GM12874 (cell line): ENCODE measurements around the gene NFILZ.

Experiments
- TF ChIP-seq, protein P1 (sequence below): IDR thresholded peaks from 2 replicates; pipeline ENCODE4 v1.5.1; 2011; ENCODE audit warnings: low read depth, mild to moderate bottlenecking, control low read depth, low read length, moderate library complexity; ENCODE audit not compliant: insufficient read depth

NFILZ gene

DNA sequence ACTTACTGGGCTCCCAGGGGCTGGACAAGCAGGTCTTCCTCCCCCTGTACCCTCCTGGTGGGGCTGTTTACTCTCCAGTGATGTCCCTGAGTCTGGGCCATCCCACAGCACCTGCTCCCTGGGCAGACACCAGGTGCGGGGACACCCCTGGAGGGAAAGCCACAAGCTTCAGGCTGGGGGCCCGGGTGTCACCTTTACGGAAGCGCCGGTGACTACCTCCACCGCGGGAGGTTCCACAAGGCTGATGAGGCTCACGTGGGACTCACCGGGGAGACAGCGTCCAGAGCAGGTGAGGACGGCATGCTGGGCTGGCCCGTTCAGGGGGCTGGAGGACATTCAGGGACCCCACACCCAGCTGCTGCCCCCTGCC is 24.9 kb downstream of the NFILZ start:
- TF ChIP-seq, protein P1, sequence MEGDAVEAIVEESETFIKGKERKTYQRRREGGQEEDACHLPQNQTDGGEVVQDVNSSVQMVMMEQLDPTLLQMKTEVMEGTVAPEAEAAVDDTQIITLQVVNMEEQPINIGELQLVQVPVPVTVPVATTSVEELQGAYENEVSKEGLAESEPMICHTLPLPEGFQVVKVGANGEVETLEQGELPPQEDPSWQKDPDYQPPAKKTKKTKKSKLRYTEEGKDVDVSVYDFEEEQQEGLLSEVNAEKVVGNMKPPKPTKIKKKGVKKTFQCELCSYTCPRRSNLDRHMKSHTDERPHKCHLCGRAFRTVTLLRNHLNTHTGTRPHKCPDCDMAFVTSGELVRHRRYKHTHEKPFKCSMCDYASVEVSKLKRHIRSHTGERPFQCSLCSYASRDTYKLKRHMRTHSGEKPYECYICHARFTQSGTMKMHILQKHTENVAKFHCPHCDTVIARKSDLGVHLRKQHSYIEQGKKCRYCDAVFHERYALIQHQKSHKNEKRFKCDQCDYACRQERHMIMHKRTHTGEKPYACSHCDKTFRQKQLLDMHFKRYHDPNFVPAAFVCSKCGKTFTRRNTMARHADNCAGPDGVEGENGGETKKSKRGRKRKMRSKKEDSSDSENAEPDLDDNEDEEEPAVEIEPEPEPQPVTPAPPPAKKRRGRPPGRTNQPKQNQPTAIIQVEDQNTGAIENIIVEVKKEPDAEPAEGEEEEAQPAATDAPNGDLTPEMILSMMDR, result no peak

DNA sequence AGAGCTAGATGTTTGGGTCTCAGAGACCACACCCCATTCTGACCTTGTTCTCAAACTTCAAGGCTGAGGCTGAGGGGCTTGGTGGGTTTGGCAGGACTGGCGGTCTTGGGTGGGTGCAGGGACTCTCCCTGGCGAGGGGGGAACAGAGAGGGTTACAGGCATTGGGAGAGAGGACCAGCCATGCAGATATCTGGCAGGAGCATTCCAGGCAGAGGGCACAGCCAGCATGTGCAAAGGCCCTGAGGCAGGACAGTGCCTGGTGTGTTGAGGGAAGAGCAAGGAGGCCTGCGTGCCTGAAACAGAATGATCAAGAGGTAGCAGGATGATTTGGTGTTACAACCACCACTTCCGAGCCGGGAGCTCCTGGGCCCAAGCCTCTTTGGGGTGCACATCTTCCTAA is 27.4 kb downstream of the NFILZ start:
- TF ChIP-seq, protein P1, result no peak

DNA sequence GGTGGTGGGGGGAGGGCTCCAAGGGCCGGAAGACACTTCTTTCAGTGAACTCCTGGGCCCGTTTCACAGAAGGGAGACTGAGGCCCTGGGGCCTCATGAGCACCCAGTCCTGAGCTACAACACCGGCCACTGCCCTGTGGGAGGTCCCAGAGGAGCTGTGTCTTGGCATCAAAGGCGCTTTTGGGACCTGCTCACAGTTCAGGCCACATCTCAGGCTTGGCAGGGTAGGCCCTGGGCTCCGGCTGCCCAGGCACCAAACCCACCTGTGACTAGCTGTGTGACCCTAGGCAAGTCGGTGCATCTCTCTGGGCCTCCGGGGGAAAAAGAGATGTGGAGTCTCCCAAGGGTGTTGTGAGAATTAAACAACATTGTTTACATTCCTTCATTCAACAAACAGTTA is 29.5 kb downstream of the NFILZ start:
- TF ChIP-seq, protein P1, result no peak

DNA sequence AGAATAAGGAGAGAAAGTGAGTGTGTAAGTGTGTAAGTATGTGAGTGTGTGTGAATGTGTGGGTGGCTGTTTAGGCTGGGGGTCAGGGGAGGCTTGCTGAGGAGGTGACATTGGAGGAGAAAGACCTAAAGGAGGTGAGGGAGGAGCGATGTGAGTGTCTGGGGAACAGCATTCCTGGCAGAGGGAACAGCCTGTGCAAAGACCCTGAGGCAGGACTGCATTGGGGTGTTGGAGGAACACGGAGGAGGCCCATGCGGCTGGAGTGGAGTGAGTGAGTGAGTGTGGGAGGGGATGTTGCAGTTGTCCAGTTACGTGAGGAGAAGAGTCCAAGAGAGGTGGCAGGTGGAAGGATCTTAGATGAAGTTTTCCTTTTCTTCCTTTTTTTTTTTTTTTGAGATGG is 31.8 kb downstream of the NFILZ start:
- TF ChIP-seq, protein P1, result no peak

DNA sequence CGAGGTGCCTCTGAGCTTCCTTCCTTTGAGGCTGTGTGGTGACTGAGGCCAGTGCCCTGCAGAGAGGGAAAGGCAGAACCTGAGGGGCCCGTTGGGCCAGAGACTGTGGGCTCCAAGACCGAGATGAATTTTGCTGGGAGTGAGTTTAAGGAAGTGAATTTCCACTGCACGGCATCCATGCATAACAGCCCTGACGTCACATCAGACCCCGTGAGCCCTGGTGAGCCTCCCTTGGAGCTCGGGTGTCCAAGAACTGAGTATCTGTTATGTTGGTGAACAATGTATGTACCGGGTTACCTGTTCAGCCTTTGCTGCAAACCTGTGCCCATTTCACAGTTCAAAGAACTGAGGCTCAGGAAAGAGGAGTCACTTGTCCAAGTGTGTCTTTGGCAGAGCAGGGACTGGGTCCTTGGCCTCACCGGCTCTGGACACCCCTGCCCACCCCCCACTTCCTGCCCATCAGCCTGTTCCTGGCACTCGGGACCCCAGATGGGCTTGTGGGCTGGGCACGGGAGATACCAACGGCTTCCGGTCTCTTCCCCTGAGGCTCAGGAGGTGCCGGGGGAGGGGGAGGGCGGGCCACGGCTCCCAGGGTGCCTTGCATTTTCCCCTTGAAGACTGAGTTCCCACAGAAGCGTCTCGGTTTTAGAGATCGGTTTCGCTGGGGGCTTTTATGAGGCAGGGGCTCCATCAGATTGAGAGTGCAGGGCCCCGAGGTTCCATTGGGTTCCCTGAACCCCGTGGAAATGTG is 33.7 kb downstream of the NFILZ start:
- TF ChIP-seq, protein P1, result no peak

DNA sequence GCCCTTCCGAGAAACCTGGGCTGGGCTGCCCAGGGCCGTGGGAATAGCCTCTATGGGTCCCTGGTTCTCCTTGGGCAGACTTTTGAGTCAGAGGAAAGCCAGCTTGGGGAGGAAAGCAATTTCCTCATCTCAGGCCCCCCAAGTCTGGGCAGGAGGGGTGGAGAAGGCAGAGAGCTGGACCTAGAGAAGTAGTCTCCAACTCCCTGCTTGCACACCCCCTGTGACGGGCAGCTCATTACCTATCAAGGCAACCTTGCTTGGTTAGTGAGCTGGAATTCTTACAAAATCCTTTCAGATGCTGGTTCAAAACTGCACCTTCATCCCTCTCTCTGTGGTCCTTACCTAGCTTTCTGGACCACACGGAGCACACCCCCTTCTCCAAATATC is 34.2 kb downstream of the NFILZ start:
- TF ChIP-seq, protein P1, result no peak

DNA sequence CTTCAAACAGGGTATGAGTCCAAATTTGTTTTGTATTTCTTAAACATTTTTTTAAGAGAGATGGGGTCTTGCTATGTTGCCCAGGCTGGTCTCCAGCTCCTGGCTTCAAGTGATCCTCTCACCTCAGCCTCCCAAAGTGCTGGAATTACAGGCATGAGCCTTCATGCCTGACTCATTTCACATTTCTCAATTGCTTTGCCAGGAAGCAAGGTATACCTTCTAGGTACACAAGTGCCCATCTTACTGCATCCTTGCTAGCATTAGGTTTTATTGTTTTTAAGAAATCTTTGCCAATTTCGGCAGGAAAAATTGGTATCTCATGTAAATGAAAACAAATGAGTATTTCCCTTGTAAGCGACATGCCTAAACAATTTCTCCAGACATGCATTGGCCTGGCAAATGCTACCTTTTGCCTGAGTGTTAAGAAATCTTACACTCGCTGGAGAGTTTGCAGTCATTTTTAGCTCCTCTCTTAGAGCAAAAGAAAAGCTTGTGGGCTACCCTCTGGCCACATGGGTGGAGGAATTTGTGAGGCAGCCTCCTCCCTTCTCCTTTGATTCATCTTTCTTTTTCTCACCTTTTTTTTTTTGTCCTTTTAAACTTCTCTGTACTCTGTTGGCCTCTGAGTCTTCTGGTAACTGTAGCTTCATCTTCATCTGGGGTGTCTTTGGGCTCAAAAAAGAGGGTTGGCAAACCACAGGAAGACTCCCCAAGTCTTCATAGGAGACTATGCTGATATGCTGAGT is 35.2 kb downstream of the NFILZ start:
- TF ChIP-seq, protein P1, result no peak
